Measurements from ENCODE around the gene DDX4. TPM values are rescaled to one million over a fixed set of nuclear protein-coding genes. Genes with fewer than 3 reads are reported as not detected.
A peak's percentile ranks its signal among the peaks of the same experiment; 100 is the strongest.

The DDX4 gene
- polyA plus RNA-seq, 2 donors = not detected

DNA sequence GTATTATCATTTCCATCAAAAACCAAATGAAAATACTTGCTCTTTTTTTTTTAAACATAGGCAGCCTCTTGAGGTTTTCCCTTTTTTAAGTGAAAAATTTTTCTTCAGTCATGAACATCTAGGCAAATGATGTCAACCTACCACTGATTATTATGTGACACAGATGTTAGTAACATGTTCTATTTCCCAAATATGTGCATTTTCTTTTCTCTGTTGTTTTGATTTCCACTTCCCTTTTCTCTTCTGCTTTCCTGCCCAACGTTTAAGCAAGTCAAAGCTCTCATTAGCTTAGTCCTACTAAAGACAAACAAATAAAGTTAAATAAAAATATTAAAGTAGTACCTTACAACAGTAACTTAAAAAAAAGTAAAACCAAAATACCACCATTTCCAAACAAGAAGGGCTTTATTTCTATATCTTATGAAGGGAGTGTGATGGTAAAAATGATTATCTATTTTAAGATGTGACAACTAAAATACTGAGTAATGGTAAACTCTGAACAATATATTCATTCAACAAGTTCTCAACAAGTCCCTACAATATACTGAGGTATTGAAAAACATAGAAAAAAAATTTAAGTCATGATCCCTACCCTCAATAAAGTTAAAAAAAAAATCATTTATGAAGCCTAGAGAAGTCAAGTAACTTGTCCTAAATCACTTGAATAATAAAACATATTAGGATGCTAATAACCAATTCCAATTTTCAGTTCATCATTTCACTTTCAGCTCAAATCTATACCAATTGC lies 35.1 kb upstream of the DDX4 start:
- Histone ChIP-seq H3K27ac (ENCODE audit: low read depth in 2 of 2, low read length in 1 of 2) (no peak overlapping the region), H3K4me3 (ENCODE audit: low read depth in 1 of 2, low read length in 2 of 2) (no peak overlapping the region), H3K27me3 (ENCODE audit: control insufficient read depth in 1 of 2, insufficient read depth in 2 of 2, low read length in 2 of 2) (no peaks in the 10 kb centered on the region), H3K4me1 (ENCODE audit: control insufficient read depth in 2 of 2, insufficient read depth in 2 of 2, low read length in 1 of 2) (no peaks in the 10 kb centered on the region), H3K36me3 (ENCODE audit: control insufficient read depth in 2 of 2, insufficient read depth in 2 of 2, low read length in 1 of 2) (no peaks in the 10 kb centered on the region), H3K9me3 (ENCODE audit: control insufficient read depth in 2 of 2, insufficient read depth in 1 of 2, low read depth in 1 of 2, low read length in 1 of 2) (no peaks in the 10 kb centered on the region)
- 25 to 41% methylated on average over 1 of the region's 1 CpG for WGBS, 2 donors

GRCh38 chr5:55706230-55706629 lies 31.6 kb upstream of the DDX4 start:
- Histone ChIP-seq H3K4me1 (ENCODE audit: control insufficient read depth in 2 of 2, insufficient read depth in 2 of 2, low read length in 1 of 2) (no peaks in the 10 kb centered on the region), H3K4me3 (ENCODE audit: low read depth in 1 of 2, low read length in 2 of 2) (no peak overlapping the region), H3K36me3 (ENCODE audit: control insufficient read depth in 2 of 2, insufficient read depth in 2 of 2, low read length in 1 of 2) (peaks cover 0 to 2% of the 10 kb centered on the region in 2 donors), H3K27ac (ENCODE audit: low read depth in 2 of 2, low read length in 1 of 2) (no peak overlapping the region), H3K27me3 (ENCODE audit: control insufficient read depth in 1 of 2, insufficient read depth in 2 of 2, low read length in 2 of 2) (no peaks in the 10 kb centered on the region), H3K9me3 (ENCODE audit: control insufficient read depth in 2 of 2, insufficient read depth in 1 of 2, low read depth in 1 of 2, low read length in 1 of 2) (no peaks in the 10 kb centered on the region)

DNA sequence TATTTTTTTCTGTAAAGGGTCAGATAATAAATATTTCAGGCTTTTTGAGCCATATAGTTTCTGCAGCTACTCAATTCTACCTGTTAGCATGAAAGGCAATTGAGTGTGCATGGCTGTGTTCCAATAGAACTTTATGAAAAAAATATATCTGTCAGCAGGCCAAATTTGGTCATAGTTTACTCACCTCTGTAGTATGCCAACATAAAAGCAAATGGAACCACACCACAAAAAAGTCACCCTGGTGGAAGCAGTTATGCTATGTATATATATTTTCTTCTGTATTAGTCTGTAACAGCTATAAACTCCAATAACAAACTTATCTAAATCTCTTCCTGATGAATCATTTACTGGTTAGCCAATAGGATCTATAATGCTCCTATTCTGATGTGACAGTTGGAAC lies 29.1 kb upstream of the DDX4 start:
- no peaks in the 10 kb centered on the region for H3K27me3 ChIP-seq (ENCODE audit: control insufficient read depth in 1 of 2, insufficient read depth in 2 of 2, low read length in 2 of 2)
- H3K4me3 ChIP-seq (ENCODE audit: low read depth in 1 of 2, low read length in 2 of 2) = no peak overlapping the region
- no peak overlapping the region for H3K27ac ChIP-seq (ENCODE audit: low read depth in 2 of 2, low read length in 1 of 2)
- H3K4me1 ChIP-seq (ENCODE audit: control insufficient read depth in 2 of 2, insufficient read depth in 2 of 2, low read length in 1 of 2) = peaks cover 0 to 2% of the 10 kb centered on the region in 2 donors
- peaks cover 0 to 2% of the 10 kb centered on the region in 2 donors for H3K36me3 ChIP-seq (ENCODE audit: control insufficient read depth in 2 of 2, insufficient read depth in 2 of 2, low read length in 1 of 2)
- no peaks in the 10 kb centered on the region for H3K9me3 ChIP-seq (ENCODE audit: control insufficient read depth in 2 of 2, insufficient read depth in 1 of 2, low read depth in 1 of 2, low read length in 1 of 2)

GRCh38 chr5:55711507-55712022 lies 26.3 kb upstream of the DDX4 start:
- H3K9me3 ChIP-seq (ENCODE audit: control insufficient read depth in 2 of 2, insufficient read depth in 1 of 2, low read depth in 1 of 2, low read length in 1 of 2) = no peaks in the 10 kb centered on the region
- no peaks in the 10 kb centered on the region for H3K27me3 ChIP-seq (ENCODE audit: control insufficient read depth in 1 of 2, insufficient read depth in 2 of 2, low read length in 2 of 2)
- H3K4me1 ChIP-seq (ENCODE audit: control insufficient read depth in 2 of 2, insufficient read depth in 2 of 2, low read length in 1 of 2) = peaks cover 0 to 2% of the 10 kb centered on the region in 2 donors
- WGBS, 2 donors = 8 to 13% methylated on average over 18 of the region's 18 CpGs
- peak overlapping the region; percentile 73 to 82 for H3K4me3 ChIP-seq (ENCODE audit: low read depth in 1 of 2, low read length in 2 of 2)
- peak overlapping the region; percentile 15 to 77 for H3K27ac ChIP-seq (ENCODE audit: low read depth in 2 of 2, low read length in 1 of 2)
- H3K36me3 ChIP-seq (ENCODE audit: control insufficient read depth in 2 of 2, insufficient read depth in 2 of 2, low read length in 1 of 2) = peaks cover 0 to 2% of the 10 kb centered on the region in 2 donors

DNA sequence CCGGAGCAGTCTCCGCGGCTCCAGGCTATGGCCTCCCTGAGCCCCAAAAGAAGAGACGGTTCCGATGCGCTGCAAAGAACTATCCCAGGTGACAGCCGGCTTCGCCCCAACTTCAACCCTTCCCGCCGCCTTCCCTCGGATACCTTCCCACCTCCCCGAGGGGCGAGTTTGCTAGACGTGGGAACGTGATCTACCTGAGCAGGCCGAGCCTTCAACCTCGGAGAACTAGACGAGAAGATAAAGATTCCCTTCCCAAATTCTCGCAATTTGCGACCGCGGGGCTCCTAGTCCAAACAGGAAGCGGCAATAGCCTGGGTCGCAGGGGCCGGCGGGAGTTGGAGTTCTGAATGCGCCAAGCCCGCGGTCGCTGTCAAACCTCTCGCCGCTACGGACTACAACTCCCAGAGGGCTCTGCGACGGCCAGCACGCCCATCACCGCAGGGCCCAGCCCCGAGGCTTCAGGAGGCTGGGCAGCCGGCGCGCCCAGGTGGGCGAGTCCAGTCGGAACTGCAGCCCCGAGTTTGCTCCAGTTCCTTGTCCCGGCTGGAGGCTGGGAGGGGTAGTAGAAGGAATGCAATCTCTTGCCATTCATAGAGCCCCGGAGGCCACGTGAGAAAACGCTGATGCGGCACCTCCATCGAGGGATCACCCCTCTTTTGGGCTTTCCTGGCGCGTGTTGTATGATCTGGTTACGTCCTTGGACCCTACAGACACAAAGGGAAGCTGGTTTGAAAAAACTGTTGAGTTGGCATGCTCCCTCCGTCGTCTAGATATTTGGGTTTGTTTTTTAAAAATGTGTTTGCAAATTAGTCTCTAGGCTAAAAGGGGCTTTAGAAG lies 25.6 kb upstream of the DDX4 start, which contains the start of gene SLC38A9:
SLC38A9 (minus strand) TSS at position 302 of the 837 bp plus-strand sequence. CDS start 14,366 bp downstream, outside the sequence.
- peak within 1 kb of the TSS; percentile 73 to 82 for H3K4me3 ChIP-seq (ENCODE audit: low read depth in 1 of 2, low read length in 2 of 2)
- H3K9me3 ChIP-seq (ENCODE audit: control insufficient read depth in 2 of 2, insufficient read depth in 1 of 2, low read depth in 1 of 2, low read length in 1 of 2) = no peaks in the 10 kb centered on the region
- H3K27ac ChIP-seq (ENCODE audit: low read depth in 2 of 2, low read length in 1 of 2) = peak within 1 kb of the TSS; percentile 15 to 77
- H3K4me1 ChIP-seq (ENCODE audit: control insufficient read depth in 2 of 2, insufficient read depth in 2 of 2, low read length in 1 of 2) = peaks cover 0 to 2% of the 10 kb centered on the region in 2 donors
- H3K27me3 ChIP-seq (ENCODE audit: control insufficient read depth in 1 of 2, insufficient read depth in 2 of 2, low read length in 2 of 2) = no peaks in the 10 kb centered on the region
- H3K36me3 ChIP-seq (ENCODE audit: control insufficient read depth in 2 of 2, insufficient read depth in 2 of 2, low read length in 1 of 2) = peaks cover 0 to 2% of the 10 kb centered on the region in 2 donors
- 0% methylated on average over 55 of the region's 55 CpGs for WGBS, 2 donors

GRCh38 chr5:55713871-55714270 lies 24.0 kb upstream of the DDX4 start:
- WGBS, 2 donors = 75 to 76% methylated on average over 3 of the region's 3 CpGs

GRCh38 chr5:55714339-55714738 lies 23.5 kb upstream of the DDX4 start:
- Histone ChIP-seq H3K27me3 (ENCODE audit: control insufficient read depth in 1 of 2, insufficient read depth in 2 of 2, low read length in 2 of 2) (no peaks in the 10 kb centered on the region), H3K4me1 (ENCODE audit: control insufficient read depth in 2 of 2, insufficient read depth in 2 of 2, low read length in 1 of 2) (peaks cover 0 to 2% of the 10 kb centered on the region in 2 donors), H3K36me3 (ENCODE audit: control insufficient read depth in 2 of 2, insufficient read depth in 2 of 2, low read length in 1 of 2) (no peaks in the 10 kb centered on the region), H3K9me3 (ENCODE audit: control insufficient read depth in 2 of 2, insufficient read depth in 1 of 2, low read depth in 1 of 2, low read length in 1 of 2) (no peaks in the 10 kb centered on the region), H3K27ac (ENCODE audit: low read depth in 2 of 2, low read length in 1 of 2) (no peak overlapping the region), H3K4me3 (ENCODE audit: low read depth in 1 of 2, low read length in 2 of 2) (no peak overlapping the region)
- 29 to 41% methylated on average over 1 of the region's 1 CpG for WGBS, 2 donors

More at GRCh38 chr5:55713871-55714270, 24.0 kb upstream of the DDX4 start:
- Histone ChIP-seq H3K4me3 (ENCODE audit: low read depth in 1 of 2, low read length in 2 of 2) (no peak overlapping the region), H3K9me3 (ENCODE audit: control insufficient read depth in 2 of 2, insufficient read depth in 1 of 2, low read depth in 1 of 2, low read length in 1 of 2) (no peaks in the 10 kb centered on the region), H3K27me3 (ENCODE audit: control insufficient read depth in 1 of 2, insufficient read depth in 2 of 2, low read length in 2 of 2) (no peaks in the 10 kb centered on the region), H3K36me3 (ENCODE audit: control insufficient read depth in 2 of 2, insufficient read depth in 2 of 2, low read length in 1 of 2) (no peaks in the 10 kb centered on the region), H3K4me1 (ENCODE audit: control insufficient read depth in 2 of 2, insufficient read depth in 2 of 2, low read length in 1 of 2) (peaks cover 0 to 2% of the 10 kb centered on the region in 2 donors), H3K27ac (ENCODE audit: low read depth in 2 of 2, low read length in 1 of 2) (no peak overlapping the region)

DNA sequence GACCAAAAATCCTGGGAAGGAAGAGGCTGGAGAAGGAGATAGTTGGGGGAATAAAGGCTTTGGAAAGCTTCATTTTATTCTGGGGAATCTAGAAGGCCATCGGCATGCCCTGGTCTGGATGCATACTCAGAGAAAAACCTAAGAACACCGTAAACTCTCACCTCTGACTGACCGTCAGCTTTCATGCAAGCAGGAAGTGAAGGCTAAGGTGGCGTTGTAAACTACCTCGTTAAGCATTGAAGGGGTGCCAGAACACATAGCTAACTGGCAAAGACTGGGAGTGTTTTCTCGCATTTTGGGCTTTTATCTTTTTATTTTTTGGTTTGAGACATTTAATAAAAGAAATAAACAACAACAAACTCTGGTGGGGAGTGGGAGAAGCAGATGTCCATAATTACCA lies 23.1 kb upstream of the DDX4 start:
- Histone ChIP-seq H3K4me1 (ENCODE audit: control insufficient read depth in 2 of 2, insufficient read depth in 2 of 2, low read length in 1 of 2) (peaks cover 0 to 2% of the 10 kb centered on the region in 2 donors), H3K4me3 (ENCODE audit: low read depth in 1 of 2, low read length in 2 of 2) (no peak overlapping the region), H3K9me3 (ENCODE audit: control insufficient read depth in 2 of 2, insufficient read depth in 1 of 2, low read depth in 1 of 2, low read length in 1 of 2) (no peaks in the 10 kb centered on the region), H3K27me3 (ENCODE audit: control insufficient read depth in 1 of 2, insufficient read depth in 2 of 2, low read length in 2 of 2) (no peaks in the 10 kb centered on the region), H3K36me3 (ENCODE audit: control insufficient read depth in 2 of 2, insufficient read depth in 2 of 2, low read length in 1 of 2) (no peaks in the 10 kb centered on the region), H3K27ac (ENCODE audit: low read depth in 2 of 2, low read length in 1 of 2) (no peak overlapping the region)
- WGBS, 2 donors = 85 to 90% methylated on average over 6 of the region's 6 CpGs

GRCh38 chr5:55715519-55716078 lies 22.3 kb upstream of the DDX4 start:
- no peak overlapping the region for H3K27ac ChIP-seq (ENCODE audit: low read depth in 2 of 2, low read length in 1 of 2)
- H3K36me3 ChIP-seq (ENCODE audit: control insufficient read depth in 2 of 2, insufficient read depth in 2 of 2, low read length in 1 of 2) = no peaks in the 10 kb centered on the region
- WGBS, 2 donors = 94 to 95% methylated on average over 6 of the region's 6 CpGs
- no peaks in the 10 kb centered on the region for H3K27me3 ChIP-seq (ENCODE audit: control insufficient read depth in 1 of 2, insufficient read depth in 2 of 2, low read length in 2 of 2)
- no peak overlapping the region for H3K4me3 ChIP-seq (ENCODE audit: low read depth in 1 of 2, low read length in 2 of 2)
- no peaks in the 10 kb centered on the region for H3K9me3 ChIP-seq (ENCODE audit: control insufficient read depth in 2 of 2, insufficient read depth in 1 of 2, low read depth in 1 of 2, low read length in 1 of 2)
- H3K4me1 ChIP-seq (ENCODE audit: control insufficient read depth in 2 of 2, insufficient read depth in 2 of 2, low read length in 1 of 2) = peaks cover 0 to 2% of the 10 kb centered on the region in 2 donors
